Upper lobe of right lung (tissue), 1 donor: Measurements from ENCODE around the gene DPP8. TPM values are rescaled to one million over a fixed set of nuclear protein-coding genes. Genes with fewer than 3 reads are reported as not detected.

ENCODE experiments used
- ATAC-seq: fragments of 200-7000 bp; cut with Tn5 transposase; one replicate; pipeline ENCODE4 v1.9.1; 2020; ENCODE audit warnings: mild to moderate bottlenecking, moderate library complexity
- DNase-seq: peaks from one replicate; pipeline ENCODE4 v3.0.0-alpha.2; 2020
- H3K27ac ChIP-seq: fragments of 200-600 bp; one replicate; pipeline ENCODE4 v1.8.0; 2022
- H3K27me3 ChIP-seq: fragments of 200-600 bp; one replicate; pipeline ENCODE4 v1.8.0; 2022; ENCODE audit warnings: mild to moderate bottlenecking
- H3K36me3 ChIP-seq: fragments of 200-600 bp; one replicate; pipeline ENCODE4 v1.8.0; 2022
- H3K4me1 ChIP-seq: fragments of 200-600 bp; one replicate; pipeline ENCODE4 v1.8.0; 2022
- H3K4me3 ChIP-seq: fragments of 200-600 bp; one replicate; pipeline ENCODE4 v1.8.0; 2022; ENCODE audit warnings: mild to moderate bottlenecking
- H3K9me3 ChIP-seq: fragments of 200-600 bp; one replicate; pipeline ENCODE4 v1.8.0; 2022
- intact Hi-C: fragments of 100-400 bp; cut with DNase I; formaldehyde crosslinking; loops from one replicate; pipeline ENCODE4 v1.11.0; 2022
- total RNA-seq: library from RNA; stranded (reverse); fragmentation: NEBNext Ultra II Directional; extraction: Animal tissue kit (Norgen Biotek cat#: 25700); gene quantifications from one replicate; pipeline ENCODE4 v1.2.1, GENCODE V29; 2021
- TF ChIP-seq, protein P1 (sequence below): fragments of 200-600 bp; IDR thresholded peaks from one replicate; pipeline ENCODE4 v1.8.0; 2022; ENCODE audit warnings: antibody characterized with exemption
- donor health status: DM: no; HTN: yes; CAD: no; lungs with severe emphysema.

The DPP8 gene
- total RNA-seq, 1 donor from 2014 or later: 28.2 TPM

DNA sequence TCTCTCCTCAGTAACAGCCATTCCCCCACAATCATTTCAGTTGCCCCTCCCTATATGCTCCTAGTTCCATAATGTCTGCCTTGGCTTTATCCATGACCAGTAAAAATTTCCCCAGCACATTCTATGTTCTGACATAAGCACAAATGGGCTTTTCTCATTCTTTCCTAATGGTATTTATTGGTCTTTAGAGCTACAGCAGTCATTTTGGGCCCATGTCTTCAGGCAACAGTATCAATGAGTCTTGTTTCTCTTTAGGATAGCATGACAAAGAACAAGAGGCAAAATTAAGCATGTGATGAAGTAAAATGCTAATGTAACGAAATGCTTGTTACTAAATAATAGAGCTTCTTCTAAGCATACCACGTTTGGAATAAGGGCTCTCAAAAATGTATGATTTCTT, 8.2 kb downstream of the DPP8 start:
- no peak for DNase-seq

DNA sequence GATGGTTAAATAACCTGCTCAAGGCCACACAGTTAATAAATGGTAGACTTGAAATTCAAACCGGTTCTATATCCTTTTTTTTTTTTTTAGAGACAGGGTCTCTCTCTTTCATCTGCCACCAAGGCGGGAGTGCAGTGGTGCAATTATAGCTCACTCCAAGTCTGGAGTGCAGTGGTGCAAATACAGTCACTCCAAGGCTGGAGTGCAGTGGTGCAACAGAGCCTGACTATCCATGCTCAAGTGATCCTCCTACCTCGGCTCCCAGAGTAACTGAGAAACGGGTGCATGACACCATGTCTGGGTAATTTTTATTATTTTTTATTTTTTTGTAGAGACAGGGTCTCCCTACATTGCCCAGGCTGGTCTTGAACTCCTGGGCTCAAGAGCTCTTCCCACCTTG, 23.4 kb downstream of the DPP8 start:
- intact Hi-C loops: no loop called here
- no peak for ATAC-seq
- H3K36me3 ChIP-seq: peaks cover 87% of the 10 kb centered on the region
- no peaks in the 10 kb centered on the region for H3K27me3 ChIP-seq
- no peak overlapping the region for H3K4me3 ChIP-seq
- TF ChIP-seq, protein P1, sequence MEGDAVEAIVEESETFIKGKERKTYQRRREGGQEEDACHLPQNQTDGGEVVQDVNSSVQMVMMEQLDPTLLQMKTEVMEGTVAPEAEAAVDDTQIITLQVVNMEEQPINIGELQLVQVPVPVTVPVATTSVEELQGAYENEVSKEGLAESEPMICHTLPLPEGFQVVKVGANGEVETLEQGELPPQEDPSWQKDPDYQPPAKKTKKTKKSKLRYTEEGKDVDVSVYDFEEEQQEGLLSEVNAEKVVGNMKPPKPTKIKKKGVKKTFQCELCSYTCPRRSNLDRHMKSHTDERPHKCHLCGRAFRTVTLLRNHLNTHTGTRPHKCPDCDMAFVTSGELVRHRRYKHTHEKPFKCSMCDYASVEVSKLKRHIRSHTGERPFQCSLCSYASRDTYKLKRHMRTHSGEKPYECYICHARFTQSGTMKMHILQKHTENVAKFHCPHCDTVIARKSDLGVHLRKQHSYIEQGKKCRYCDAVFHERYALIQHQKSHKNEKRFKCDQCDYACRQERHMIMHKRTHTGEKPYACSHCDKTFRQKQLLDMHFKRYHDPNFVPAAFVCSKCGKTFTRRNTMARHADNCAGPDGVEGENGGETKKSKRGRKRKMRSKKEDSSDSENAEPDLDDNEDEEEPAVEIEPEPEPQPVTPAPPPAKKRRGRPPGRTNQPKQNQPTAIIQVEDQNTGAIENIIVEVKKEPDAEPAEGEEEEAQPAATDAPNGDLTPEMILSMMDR: no peak
- no peak for DNase-seq
- no peaks in the 10 kb centered on the region for H3K4me1 ChIP-seq
- H3K27ac ChIP-seq: no peak overlapping the region
- H3K9me3 ChIP-seq: no peaks in the 10 kb centered on the region

More for the DNA sequence above, 8.2 kb downstream of the DPP8 start:
- Histone ChIP-seq H3K36me3 (peaks cover 66% of the 10 kb centered on the region), H3K4me3 (no peak overlapping the region), H3K9me3 (no peaks in the 10 kb centered on the region), H3K27me3 (no peaks in the 10 kb centered on the region), H3K27ac (no peak overlapping the region), H3K4me1 (peaks cover 9% of the 10 kb centered on the region)
- TF ChIP-seq, protein P1: no peak
- intact Hi-C loops: no loop called here
- ATAC-seq: no peak

DNA sequence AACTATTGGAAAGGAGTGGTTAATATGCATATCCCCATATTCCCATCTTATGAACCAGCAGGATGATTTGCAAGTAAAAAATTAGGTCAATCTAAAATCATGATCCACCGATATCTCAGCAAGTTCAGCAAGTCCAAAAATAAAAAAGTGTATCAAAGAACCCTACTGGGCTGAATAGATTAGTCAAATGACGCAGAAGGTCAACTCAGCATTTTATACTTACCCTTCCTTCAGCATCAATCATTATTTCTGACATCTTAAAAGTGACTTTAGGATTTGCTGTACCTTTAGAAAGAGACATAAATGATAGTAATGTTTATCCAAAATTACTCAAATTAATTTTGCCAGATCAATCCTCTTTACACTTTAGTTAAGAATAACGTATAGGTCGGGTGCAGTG, 32.6 kb downstream of the DPP8 start:
- no peak for ATAC-seq
- DNase-seq: no peak
- no peak overlapping the region for H3K4me3 ChIP-seq
- H3K27ac ChIP-seq: no peak overlapping the region
- H3K4me1 ChIP-seq: no peaks in the 10 kb centered on the region
- TF ChIP-seq, protein P1: no peak
- no peaks in the 10 kb centered on the region for H3K9me3 ChIP-seq
- no peaks in the 10 kb centered on the region for H3K27me3 ChIP-seq
- H3K36me3 ChIP-seq: peaks cover 98% of the 10 kb centered on the region
- intact Hi-C loops: no loop called here

DNA sequence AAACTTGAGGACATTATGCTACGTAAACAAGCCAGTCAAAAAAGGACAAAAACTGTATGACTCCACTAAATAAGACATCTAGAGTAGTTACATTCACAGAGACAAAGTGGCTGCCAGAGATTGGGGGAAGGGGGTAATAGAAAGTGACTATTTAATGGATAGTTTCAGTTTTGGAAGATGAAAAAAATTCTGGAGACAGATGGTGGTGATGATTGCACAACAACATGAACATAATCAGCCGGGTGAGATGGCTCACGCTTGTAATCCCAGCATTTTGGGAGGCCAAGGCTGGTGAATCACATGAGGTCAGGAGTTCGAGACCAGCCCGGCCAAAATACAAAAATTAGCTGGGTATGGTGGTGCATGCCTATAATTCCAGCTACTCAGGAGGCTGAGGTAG, 40.6 kb downstream of the DPP8 start:
- ATAC-seq: no peak
- H3K9me3 ChIP-seq: no peaks in the 10 kb centered on the region
- no peaks in the 10 kb centered on the region for H3K4me1 ChIP-seq
- H3K36me3 ChIP-seq: peaks cover 95% of the 10 kb centered on the region
- H3K27me3 ChIP-seq: no peaks in the 10 kb centered on the region
- no peak overlapping the region for H3K27ac ChIP-seq
- TF ChIP-seq, protein P1: no peak
- no peak for DNase-seq
- no peak overlapping the region for H3K4me3 ChIP-seq
- intact Hi-C loops: no loop called here

DNA sequence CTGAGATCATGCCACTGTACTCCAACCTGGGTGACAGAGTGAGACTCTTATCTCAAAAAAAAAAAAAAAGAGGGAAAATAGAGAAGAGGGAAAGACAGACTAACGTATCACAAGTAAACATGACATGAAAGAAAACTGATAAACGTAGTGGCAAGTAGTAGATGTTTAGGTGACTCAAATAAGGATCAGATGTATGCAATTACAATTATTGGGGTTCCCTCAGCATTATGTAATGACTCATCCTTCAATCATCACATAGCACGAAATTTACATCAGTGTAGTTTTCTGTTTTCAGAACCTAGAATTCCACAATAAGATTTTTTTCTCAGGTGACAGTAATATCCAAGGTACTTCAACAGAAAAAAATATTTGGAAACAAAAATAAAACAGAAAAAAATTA, 46.6 kb downstream of the DPP8 start:
- DNase-seq (no peak), ATAC-seq (no peak)
- Histone ChIP-seq H3K4me3 (no peak overlapping the region), H3K27ac (no peak overlapping the region), H3K9me3 (no peaks in the 10 kb centered on the region), H3K36me3 (peaks cover 95% of the 10 kb centered on the region), H3K4me1 (no peaks in the 10 kb centered on the region), H3K27me3 (no peaks in the 10 kb centered on the region)
- intact Hi-C loops: no loop called here
- TF ChIP-seq, protein P1: no peak

DNA sequence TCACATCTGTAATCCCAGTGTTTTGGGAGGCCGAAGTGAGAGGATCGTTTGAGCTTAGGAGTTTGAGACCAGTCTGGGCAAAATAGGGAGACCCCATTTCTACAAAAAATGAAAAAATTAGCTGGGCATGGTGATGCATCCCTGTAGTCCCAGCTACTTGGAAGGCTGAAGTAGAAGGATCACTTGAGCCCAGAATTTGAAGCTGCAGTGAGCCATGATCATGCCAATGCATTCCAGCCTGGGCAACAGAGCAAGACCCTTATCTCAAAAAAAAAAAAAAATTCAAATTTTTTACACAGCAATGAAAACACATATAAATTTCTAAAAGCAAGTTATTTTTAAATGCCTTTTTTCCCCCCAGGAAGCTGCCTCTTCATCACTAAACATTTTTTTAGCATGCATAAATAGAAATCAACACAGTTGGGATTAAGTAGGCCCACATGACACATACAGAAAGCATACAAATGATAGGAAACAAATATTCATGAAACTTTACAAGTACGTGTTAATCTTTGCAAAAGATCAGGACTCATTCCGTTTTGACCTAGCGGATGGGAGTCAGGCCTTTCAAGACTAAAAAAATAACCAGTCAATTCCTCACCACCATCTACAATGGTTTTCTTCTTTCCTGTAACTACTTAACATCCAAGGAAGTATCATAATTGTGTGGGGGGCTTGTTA, 49.1 kb downstream of the DPP8 start:
- Histone ChIP-seq H3K9me3 (no peaks in the 10 kb centered on the region), H3K4me3 (no peak overlapping the region), H3K36me3 (peaks cover 95% of the 10 kb centered on the region), H3K27me3 (no peaks in the 10 kb centered on the region), H3K4me1 (no peaks in the 10 kb centered on the region), H3K27ac (no peak overlapping the region)
- TF ChIP-seq, protein P1: no peak
- no peak for ATAC-seq
- DNase-seq: no peak
- intact Hi-C loops: no loop called here
